Upper lobe of left lung (tissue), 6 donors: ENCODE measurements around the gene OOSP1. TPM values are rescaled to one million over a fixed set of nuclear protein-coding genes. Genes with fewer than 3 reads are reported as not detected.

Source experiments
- ATAC-seq, 2 donors: fragments of 200-7000 bp; cut with Tn5 transposase; one replicate each; pipeline ENCODE4 v1.9.1; 2022; ENCODE audit warnings: mild to moderate bottlenecking in 2 of 2, moderate library complexity in 2 of 2; ENCODE audit not compliant: low FRiP score in 2 of 2
- DNase-seq, 2 donors: peaks; one replicate each; pipeline ENCODE4 v3.0.0-alpha.2; 2019 to 2020
- H3K27ac ChIP-seq, 4 donors: fragments of 200-600 bp; sonication (generic); one replicate each; pipeline ENCODE4 v1.5.1; 2016 to 2019
- H3K27me3 ChIP-seq, 4 donors: fragments of 200-600 bp; sonication (generic); one replicate each; pipeline ENCODE4 v1.5.1; 2017 to 2019
- H3K36me3 ChIP-seq, 4 donors: fragments of 200-600 bp; sonication (generic); one replicate each; pipeline ENCODE4 v1.5.1; 2016 to 2019
- H3K4me1 ChIP-seq, 4 donors: fragments of 200-600 bp; sonication (generic); one replicate each; pipeline ENCODE4 v1.5.1; 2018 to 2019
- H3K4me3 ChIP-seq, 4 donors: fragments of 200-600 bp; sonication (generic); one replicate each; pipeline ENCODE4 v1.5.1; 2017 to 2019; ENCODE audit warnings: mild to moderate bottlenecking in 2 of 4, moderate library complexity in 1 of 4
- H3K9me3 ChIP-seq, 4 donors: fragments of 200-600 bp; sonication (generic); one replicate each; pipeline ENCODE4 v1.5.1; 2018 to 2019
- EP300 ChIP-seq, 4 donors: sonication (generic); formaldehyde crosslinking; IDR thresholded peaks; one replicate each; pipeline ENCODE4 v1.5.1; 2017; ENCODE audit warnings: antibody characterized with exemption in 4 of 4, control low read depth in 2 of 4
- POLR2A ChIP-seq, 4 donors: fragments of 450-650 bp; IDR thresholded peaks; one replicate each; pipeline ENCODE4 v1.5.1; 2016 to 2017; ENCODE audit warnings: antibody characterized with exemption in 4 of 4, mild to moderate bottlenecking in 2 of 4
- POLR2AphosphoS5 ChIP-seq, 2 donors: sonication (generic); formaldehyde crosslinking; IDR thresholded peaks; one replicate each; pipeline ENCODE4 v1.5.1; 2017; ENCODE audit warnings: antibody characterized with exemption in 2 of 2
- WGBS, 2 donors: methylation state at CpG; one replicate each; pipeline ENCODE4 v1.1.5; 2017 to 2018; 5-methylcytosine and 5-hydroxymethylcytosine counted together
- total RNA-seq, 6 donors: library from RNA; depleted of rRNA in 4 of 6; stranded (reverse); fragments of >200 nt in 4 of 6; gene quantifications; one replicate each; pipeline versions ENCODE4 v1.1.0 to v1.2.1, GENCODE V29; 2016 to 2021
- TF ChIP-seq, protein P1 (sequence below), 6 experiments: fragments of 450-650 bp in 4 of 6; fragments of 200-600 bp in 2 of 6; sonication (generic) in 2 of 6; IDR thresholded peaks; one replicate each; pipeline ENCODE4 v1.5.1; 2016 to 2019; ENCODE audit warnings: antibody characterized with exemption in 6 of 6
- donor health status: DM: no; HTN: no; CAD: no; lungs with moderate emphysema.
- donor health status: DM: no; HTN: yes; CAD: no; lungs with severe emphysema.

Gene OOSP1
- total RNA-seq, 6 donors from 2014 or later: 0.91 TPM; not detected in 5

DNA sequence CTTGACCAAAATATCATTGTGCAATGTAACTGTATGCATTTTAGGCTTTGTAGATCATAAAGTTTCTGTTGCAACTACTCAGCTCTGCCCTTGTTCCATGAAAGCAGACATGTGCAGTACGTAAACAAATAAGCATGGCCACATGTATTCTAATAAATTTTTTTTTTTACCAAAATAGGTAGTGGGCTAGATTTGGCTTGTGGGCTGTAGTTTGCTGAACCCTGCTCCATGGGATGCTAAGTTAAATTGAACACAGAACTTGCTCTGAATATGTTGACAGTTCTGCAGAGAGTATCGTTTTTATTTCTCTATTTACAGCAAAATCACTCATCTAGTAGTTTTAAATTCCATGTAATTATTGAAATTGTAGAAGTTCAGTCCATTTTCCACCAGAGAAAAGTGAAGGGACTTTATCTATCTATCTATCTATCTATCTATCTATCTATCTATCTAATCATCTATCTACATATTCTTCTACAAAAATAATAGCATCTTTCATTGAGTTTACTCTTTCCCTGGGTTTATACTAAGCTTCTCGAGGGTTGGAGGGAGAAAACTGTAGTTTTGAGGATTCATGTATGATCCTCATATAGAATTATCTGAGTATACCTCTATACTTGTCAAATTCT lies 16.1 kb downstream of the OOSP1 start:
- no peaks in the 10 kb centered on the region for H3K27me3 ChIP-seq
- H3K36me3 ChIP-seq: no peaks in the 10 kb centered on the region
- H3K27ac ChIP-seq: no peak overlapping the region
- no peak overlapping the region for H3K4me3 ChIP-seq
- 67 to 77% methylated on average over 3 of the region's 3 CpGs for WGBS, 2 donors
- H3K9me3 ChIP-seq: no peaks in the 10 kb centered on the region
- ATAC-seq (no peak), DNase-seq (no peak)
- TF ChIP-seq POLR2AphosphoS5 (IDR thresholded peaks at IDR 0.05) (no peak), EP300 (IDR thresholded peaks at IDR 0.05) (no peak), POLR2A (IDR thresholded peaks at IDR 0.05) (no peak)
- TF ChIP-seq, protein P1, sequence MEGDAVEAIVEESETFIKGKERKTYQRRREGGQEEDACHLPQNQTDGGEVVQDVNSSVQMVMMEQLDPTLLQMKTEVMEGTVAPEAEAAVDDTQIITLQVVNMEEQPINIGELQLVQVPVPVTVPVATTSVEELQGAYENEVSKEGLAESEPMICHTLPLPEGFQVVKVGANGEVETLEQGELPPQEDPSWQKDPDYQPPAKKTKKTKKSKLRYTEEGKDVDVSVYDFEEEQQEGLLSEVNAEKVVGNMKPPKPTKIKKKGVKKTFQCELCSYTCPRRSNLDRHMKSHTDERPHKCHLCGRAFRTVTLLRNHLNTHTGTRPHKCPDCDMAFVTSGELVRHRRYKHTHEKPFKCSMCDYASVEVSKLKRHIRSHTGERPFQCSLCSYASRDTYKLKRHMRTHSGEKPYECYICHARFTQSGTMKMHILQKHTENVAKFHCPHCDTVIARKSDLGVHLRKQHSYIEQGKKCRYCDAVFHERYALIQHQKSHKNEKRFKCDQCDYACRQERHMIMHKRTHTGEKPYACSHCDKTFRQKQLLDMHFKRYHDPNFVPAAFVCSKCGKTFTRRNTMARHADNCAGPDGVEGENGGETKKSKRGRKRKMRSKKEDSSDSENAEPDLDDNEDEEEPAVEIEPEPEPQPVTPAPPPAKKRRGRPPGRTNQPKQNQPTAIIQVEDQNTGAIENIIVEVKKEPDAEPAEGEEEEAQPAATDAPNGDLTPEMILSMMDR (IDR thresholded peaks at IDR 0.05): no peak
- no peaks in the 10 kb centered on the region for H3K4me1 ChIP-seq

DNA sequence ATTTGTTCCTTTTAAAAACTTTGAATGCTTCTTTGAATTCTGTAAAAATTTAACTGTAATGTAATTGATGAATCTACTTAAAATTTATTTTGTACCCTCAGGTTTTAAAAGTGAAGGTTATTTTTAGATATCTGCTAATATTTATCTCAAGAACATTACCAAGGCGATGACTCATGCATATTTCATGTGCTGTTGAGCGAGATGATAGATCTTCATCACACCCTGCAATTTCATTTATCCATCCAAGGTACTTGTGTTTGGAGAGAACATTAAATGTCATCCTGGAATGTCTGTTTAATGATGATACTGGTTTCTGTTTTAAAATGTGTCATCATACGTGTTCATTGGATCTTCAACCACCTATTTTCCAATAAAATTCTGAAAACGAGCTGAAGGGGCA lies 18.9 kb downstream of the OOSP1 start:
- 73% methylated on average over 4 of the region's 4 CpGs for WGBS, 2 donors
- H3K9me3 ChIP-seq: no peaks in the 10 kb centered on the region
- H3K4me3 ChIP-seq: no peak overlapping the region
- DNase-seq (no peak), ATAC-seq (no peak)
- no peak overlapping the region for H3K27ac ChIP-seq
- no peaks in the 10 kb centered on the region for H3K4me1 ChIP-seq
- no peaks in the 10 kb centered on the region for H3K36me3 ChIP-seq
- TF ChIP-seq POLR2A (IDR thresholded peaks at IDR 0.05) (no peak), EP300 (IDR thresholded peaks at IDR 0.05) (no peak), POLR2AphosphoS5 (IDR thresholded peaks at IDR 0.05) (no peak)
- TF ChIP-seq, protein P1 (IDR thresholded peaks at IDR 0.05): no peak
- no peaks in the 10 kb centered on the region for H3K27me3 ChIP-seq

DNA sequence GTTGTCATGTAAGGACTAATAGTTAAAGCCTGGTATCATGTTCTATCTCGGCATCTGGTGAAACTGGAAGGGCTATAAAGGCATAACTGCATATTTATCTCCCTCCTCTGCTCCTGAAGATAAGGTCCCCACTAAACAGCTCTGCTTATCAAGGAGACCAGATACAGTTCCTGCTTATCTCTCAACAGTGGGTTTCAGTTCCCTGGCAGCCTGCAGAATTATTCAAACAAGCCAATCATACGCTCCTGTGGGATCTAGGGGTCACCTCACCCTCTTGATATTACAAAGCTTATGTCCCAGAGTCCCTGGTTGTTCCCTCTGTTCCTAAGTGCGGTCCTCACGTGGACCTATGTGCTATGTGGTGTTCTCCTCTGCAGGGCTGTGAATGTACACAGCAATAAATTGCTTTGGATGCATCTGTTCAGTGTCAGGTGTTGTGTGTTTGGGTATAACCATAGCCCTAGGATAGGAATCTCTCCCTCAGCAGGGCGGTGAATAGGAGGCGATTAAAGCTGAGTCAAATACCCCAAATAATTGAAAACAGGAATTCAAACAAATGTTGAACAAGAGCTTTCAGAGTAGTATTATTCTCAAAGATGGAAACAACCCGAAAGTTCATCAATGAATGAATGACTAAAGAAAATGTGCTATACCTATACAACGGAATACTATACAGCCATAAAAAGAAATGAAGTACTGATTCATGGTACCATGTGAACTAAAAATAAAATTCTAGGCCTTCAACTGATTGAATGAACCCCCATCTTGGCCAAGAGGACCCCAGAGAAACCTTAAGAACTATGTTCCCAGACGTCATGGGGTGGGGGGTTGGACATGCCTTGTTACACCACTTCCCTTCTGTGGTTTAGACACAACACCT lies 22.5 kb downstream of the OOSP1 start:
- no peaks in the 10 kb centered on the region for H3K36me3 ChIP-seq
- H3K27ac ChIP-seq: no peak overlapping the region
- ATAC-seq (peak in 1 of 2 donors; percentile 63), DNase-seq (no peak)
- no peaks in the 10 kb centered on the region for H3K4me1 ChIP-seq
- H3K9me3 ChIP-seq: no peaks in the 10 kb centered on the region
- no peaks in the 10 kb centered on the region for H3K27me3 ChIP-seq
- no peak overlapping the region for H3K4me3 ChIP-seq
- TF ChIP-seq POLR2AphosphoS5 (IDR thresholded peaks at IDR 0.05): no peak
- TF ChIP-seq, protein P1 (IDR thresholded peaks at IDR 0.05): no peak
- no peak for TF ChIP-seq POLR2A (IDR thresholded peaks at IDR 0.05)
- TF ChIP-seq EP300 (IDR thresholded peaks at IDR 0.05): no peak
- 73 to 76% methylated on average over 9 of the region's 9 CpGs for WGBS, 2 donors

GRCh38 chr11:59962107-59962482 lies 23.9 kb downstream of the OOSP1 start:
- TF ChIP-seq, protein P1 (IDR thresholded peaks at IDR 0.05): no peak
- TF ChIP-seq POLR2AphosphoS5 (IDR thresholded peaks at IDR 0.05) (no peak), POLR2A (IDR thresholded peaks at IDR 0.05) (no peak), EP300 (IDR thresholded peaks at IDR 0.05) (no peak)
- Histone ChIP-seq H3K27me3 (no peaks in the 10 kb centered on the region), H3K4me1 (no peaks in the 10 kb centered on the region), H3K27ac (no peak overlapping the region), H3K4me3 (no peak overlapping the region), H3K36me3 (no peaks in the 10 kb centered on the region), H3K9me3 (no peaks in the 10 kb centered on the region)
- DNase-seq (no peak), ATAC-seq (no peak)
- 65 to 75% methylated on average over 2 of the region's 2 CpGs for WGBS, 2 donors
